Measurements from ENCODE around the gene HINT3.
"Not testable (repeated sequence)": the region's sequence is repeated elsewhere in the genome, so short reads cannot be mapped to it uniquely, and the experiment has no call there.

Gene HINT3

GRCh38 chr6:125956506-125957390 lies at the start of gene HINT3:
Gene HINT3, plus strand, starts transcription at chr6:125956770. Its CDS starts 208 bp downstream, at chr6:125956978.
- H3K79me2 ChIP-seq (ENCODE audit: insufficient read depth, low read length): peaks cover 17% of the 10 kb centered on the region; the same call in 1 of the 2 replicates

GRCh38 chr6:125910527-125910926 lies 46.0 kb upstream of the HINT3 start:
- Histone ChIP-seq H3K36me3 (ENCODE audit: insufficient read depth, low read length) (peaks cover 36% of the 10 kb centered on the region), H3K4me2 (ENCODE audit: low read length) (no peak overlapping the region), H3K4me1 (ENCODE audit: insufficient read depth, low read length, severe bottlenecking) (no peaks in the 10 kb centered on the region), H3K27ac (ENCODE audit: low read depth, low read length, poor library complexity, severe bottlenecking) (no peak overlapping the region), H2AFZ (ENCODE audit: low read length) (no peak overlapping the region), H3K4me3 (ENCODE audit: low read depth, low read length, poor library complexity, severe bottlenecking) (no peak overlapping the region), H3K9ac (ENCODE audit: low read length) (no peak overlapping the region), H3K9me3 (ENCODE audit: low read length) (no peaks in the 10 kb centered on the region), H3F3A (ENCODE audit: insufficient read depth, low read length) (no peaks in the 10 kb centered on the region), H3K79me2 (ENCODE audit: insufficient read depth, low read length) (no peaks in the 10 kb centered on the region), H4K20me1 (ENCODE audit: insufficient read depth, low read length) (no peaks in the 10 kb centered on the region), H3K9me2 (ENCODE audit: low read depth, low read length) (no peaks in the 10 kb centered on the region), H3K27me3 (ENCODE audit: insufficient read depth, low read length) (no peaks in the 10 kb centered on the region)
- TF ChIP-seq EZH2 (IDR thresholded peaks at IDR 0.05; ENCODE audit: borderline replicate concordance, low read length): no peak
- TF ChIP-seq CTCF (IDR thresholded peaks at IDR 0.05; ENCODE audit: low read length): no peak

More at GRCh38 chr6:125956506-125957390, at the start of gene HINT3:
- no peaks in the 10 kb centered on the region for H3K27me3 ChIP-seq (ENCODE audit: insufficient read depth, low read length)
- no peaks in the 10 kb centered on the region for H4K20me1 ChIP-seq (ENCODE audit: insufficient read depth, low read length)
- peak within 1 kb of the TSS; percentile 67 for H3K27ac ChIP-seq (ENCODE audit: low read depth, low read length, poor library complexity, severe bottlenecking)
- H3K9me2 ChIP-seq (ENCODE audit: low read depth, low read length): no peaks in the 10 kb centered on the region
- peaks cover 3% of the 10 kb centered on the region; the same call in 1 of the 2 replicates for H3K36me3 ChIP-seq (ENCODE audit: insufficient read depth, low read length)
- peak within 1 kb of the TSS; percentile 87 for H3K9ac ChIP-seq (ENCODE audit: low read length)
- H3F3A ChIP-seq (ENCODE audit: insufficient read depth, low read length): no peaks in the 10 kb centered on the region
- TF ChIP-seq CTCF (IDR thresholded peaks at IDR 0.05; ENCODE audit: low read length): peak; percentile 97
- TF ChIP-seq EZH2 (IDR thresholded peaks at IDR 0.05; ENCODE audit: borderline replicate concordance, low read length): no peak
- H3K9me3 ChIP-seq (ENCODE audit: low read length): peaks cover 9% of the 10 kb centered on the region; the same call in 1 of the 2 replicates
- peak within 1 kb of the TSS; percentile 80 for H3K4me3 ChIP-seq (ENCODE audit: low read depth, low read length, poor library complexity, severe bottlenecking)
- H3K4me1 ChIP-seq (ENCODE audit: insufficient read depth, low read length, severe bottlenecking): peaks cover 43% of the 10 kb centered on the region
- peak within 1 kb of the TSS; percentile 89 for H3K4me2 ChIP-seq (ENCODE audit: low read length)
- H2AFZ ChIP-seq (ENCODE audit: low read length): peak within 1 kb of the TSS; percentile 19; the same call in 1 of the 2 replicates

GRCh38 chr6:125911051-125911451 lies 45.5 kb upstream of the HINT3 start:
- H3K9me3 ChIP-seq (ENCODE audit: low read length); H3K4me1 ChIP-seq (ENCODE audit: insufficient read depth, low read length, severe bottlenecking); H4K20me1 ChIP-seq (ENCODE audit: insufficient read depth, low read length); H3K27ac ChIP-seq (ENCODE audit: low read depth, low read length, poor library complexity, severe bottlenecking); H3K4me2 ChIP-seq (ENCODE audit: low read length); H3K9me2 ChIP-seq (ENCODE audit: low read depth, low read length); H3K79me2 ChIP-seq (ENCODE audit: insufficient read depth, low read length); H3K4me3 ChIP-seq (ENCODE audit: low read depth, low read length, poor library complexity, severe bottlenecking); H3K9ac ChIP-seq (ENCODE audit: low read length); H3K27me3 ChIP-seq (ENCODE audit: insufficient read depth, low read length); H3F3A ChIP-seq (ENCODE audit: insufficient read depth, low read length); H2AFZ ChIP-seq (ENCODE audit: low read length): not testable (repeated sequence)
- peaks cover 39% of the 10 kb centered on the region for H3K36me3 ChIP-seq (ENCODE audit: insufficient read depth, low read length)

GRCh38 chr6:125912430-125912829 lies 44.1 kb upstream of the HINT3 start:
- H3K9me2 ChIP-seq (ENCODE audit: low read depth, low read length); H3K27ac ChIP-seq (ENCODE audit: low read depth, low read length, poor library complexity, severe bottlenecking); H3K4me1 ChIP-seq (ENCODE audit: insufficient read depth, low read length, severe bottlenecking); H3K79me2 ChIP-seq (ENCODE audit: insufficient read depth, low read length); H3F3A ChIP-seq (ENCODE audit: insufficient read depth, low read length); H2AFZ ChIP-seq (ENCODE audit: low read length); H3K9me3 ChIP-seq (ENCODE audit: low read length); H3K9ac ChIP-seq (ENCODE audit: low read length); H3K4me3 ChIP-seq (ENCODE audit: low read depth, low read length, poor library complexity, severe bottlenecking); H3K27me3 ChIP-seq (ENCODE audit: insufficient read depth, low read length); H3K4me2 ChIP-seq (ENCODE audit: low read length); H4K20me1 ChIP-seq (ENCODE audit: insufficient read depth, low read length): not testable (repeated sequence)
- H3K36me3 ChIP-seq (ENCODE audit: insufficient read depth, low read length): peaks cover 51% of the 10 kb centered on the region

Data from OCI-LY1 (cell line).